GM12872 (cell line): Measurements from ENCODE around the gene HEATR5B.

Experiments
- TF ChIP-seq, protein P1 (sequence below): IDR thresholded peaks from 3 replicates; pipeline ENCODE4 v1.5.1; 2011; ENCODE audit warnings: low read depth, mild to moderate bottlenecking, low read length, moderate library complexity; ENCODE audit not compliant: insufficient read depth

The HEATR5B gene

DNA sequence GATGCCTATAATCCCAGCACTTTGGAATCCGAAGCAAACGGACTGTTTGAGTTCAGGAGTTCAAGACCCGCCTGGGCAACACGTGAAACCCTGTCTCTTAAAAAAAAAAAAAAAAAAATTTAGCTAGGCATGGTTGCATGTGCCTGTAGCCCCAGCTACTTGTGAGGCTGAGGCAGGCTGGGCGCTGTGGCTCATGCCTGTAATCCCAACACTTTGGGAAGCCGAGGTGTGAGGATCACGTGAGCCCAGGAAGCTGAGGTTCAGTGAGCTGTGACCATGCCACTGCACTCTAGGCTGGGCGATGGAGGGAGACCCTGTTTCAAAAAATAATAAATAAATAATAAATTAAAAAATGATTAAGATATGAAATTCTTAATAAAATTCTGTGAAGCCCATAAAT lies 108.9 kb downstream of the HEATR5B start:
- TF ChIP-seq, protein P1, sequence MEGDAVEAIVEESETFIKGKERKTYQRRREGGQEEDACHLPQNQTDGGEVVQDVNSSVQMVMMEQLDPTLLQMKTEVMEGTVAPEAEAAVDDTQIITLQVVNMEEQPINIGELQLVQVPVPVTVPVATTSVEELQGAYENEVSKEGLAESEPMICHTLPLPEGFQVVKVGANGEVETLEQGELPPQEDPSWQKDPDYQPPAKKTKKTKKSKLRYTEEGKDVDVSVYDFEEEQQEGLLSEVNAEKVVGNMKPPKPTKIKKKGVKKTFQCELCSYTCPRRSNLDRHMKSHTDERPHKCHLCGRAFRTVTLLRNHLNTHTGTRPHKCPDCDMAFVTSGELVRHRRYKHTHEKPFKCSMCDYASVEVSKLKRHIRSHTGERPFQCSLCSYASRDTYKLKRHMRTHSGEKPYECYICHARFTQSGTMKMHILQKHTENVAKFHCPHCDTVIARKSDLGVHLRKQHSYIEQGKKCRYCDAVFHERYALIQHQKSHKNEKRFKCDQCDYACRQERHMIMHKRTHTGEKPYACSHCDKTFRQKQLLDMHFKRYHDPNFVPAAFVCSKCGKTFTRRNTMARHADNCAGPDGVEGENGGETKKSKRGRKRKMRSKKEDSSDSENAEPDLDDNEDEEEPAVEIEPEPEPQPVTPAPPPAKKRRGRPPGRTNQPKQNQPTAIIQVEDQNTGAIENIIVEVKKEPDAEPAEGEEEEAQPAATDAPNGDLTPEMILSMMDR, result no peak

GRCh38 chr2:36973320-36973719 lies 110.9 kb downstream of the HEATR5B start:
- TF ChIP-seq, protein P1, result no peak

DNA sequence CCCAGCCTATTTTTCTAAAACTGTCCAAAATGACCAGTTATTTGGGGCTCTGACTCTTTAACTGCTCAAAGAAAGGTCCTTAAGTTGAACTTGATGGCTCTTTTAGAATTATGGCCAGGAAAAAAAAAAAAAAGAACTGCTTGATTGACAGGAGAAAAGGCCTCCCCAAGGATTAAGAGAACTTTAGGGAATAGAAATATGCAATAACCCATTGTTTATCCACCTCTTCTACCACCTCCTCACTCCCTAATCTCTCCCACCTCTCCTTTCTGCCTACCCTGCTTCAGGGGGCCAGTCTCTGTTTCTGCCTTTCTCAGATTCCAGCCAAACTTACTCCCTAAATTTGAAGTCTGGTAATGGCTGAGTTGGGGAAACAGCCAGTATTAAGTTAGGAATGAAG lies 112.2 kb downstream of the HEATR5B start:
- TF ChIP-seq, protein P1, result no peak

GRCh38 chr2:36967236-36967876 lies 116.8 kb downstream of the HEATR5B start:
- TF ChIP-seq, protein P1, result no peak

DNA sequence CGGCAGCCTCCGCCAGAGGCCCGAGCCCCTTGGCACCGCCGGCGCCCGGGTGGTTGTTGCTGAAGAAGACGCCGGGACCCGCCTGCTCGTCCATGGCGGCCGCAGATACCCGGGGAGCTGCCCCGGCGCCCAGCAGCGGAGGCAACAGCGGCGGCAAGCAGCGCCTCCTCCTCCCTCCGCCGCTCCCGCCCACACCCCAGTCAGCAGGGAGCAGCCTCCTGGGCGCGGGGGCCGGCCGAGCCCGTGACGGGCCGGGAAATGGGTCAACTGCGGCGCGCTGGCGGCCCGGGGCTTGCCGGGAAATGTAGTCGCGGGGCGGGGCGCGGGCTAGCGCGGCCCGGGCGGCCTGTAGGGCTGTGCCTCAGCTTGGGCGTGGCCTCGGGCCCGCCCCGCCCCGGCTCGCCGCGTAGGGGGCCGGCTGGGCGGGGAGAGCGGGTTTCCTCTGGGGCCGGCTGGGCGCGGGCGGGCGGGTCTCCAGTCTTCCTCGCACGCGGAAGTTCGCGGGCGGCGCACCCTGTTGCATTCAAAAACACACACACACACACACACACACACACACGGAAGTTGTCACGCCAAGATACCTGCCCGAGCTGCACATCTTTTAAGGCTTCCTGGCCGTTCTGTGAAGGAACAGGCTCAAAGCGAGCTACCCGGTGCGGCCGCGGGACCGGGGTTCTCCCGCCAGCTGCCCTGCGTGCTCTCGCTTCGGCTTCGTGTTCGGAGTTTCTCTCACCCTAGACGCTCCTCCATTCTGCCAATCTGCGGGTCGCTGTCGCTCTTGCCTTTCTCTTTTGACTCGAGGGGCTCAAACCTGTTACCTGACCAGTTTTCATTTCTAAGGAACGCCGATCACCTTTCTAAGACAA lies 117.6 kb downstream of the HEATR5B start, which contains the start of gene STRN:
STRN (minus strand) TSS at position 167 of the 866 bp plus-strand sequence; CDS start at position 94, 73 bp downstream.
- TF ChIP-seq, protein P1, result no peak

DNA sequence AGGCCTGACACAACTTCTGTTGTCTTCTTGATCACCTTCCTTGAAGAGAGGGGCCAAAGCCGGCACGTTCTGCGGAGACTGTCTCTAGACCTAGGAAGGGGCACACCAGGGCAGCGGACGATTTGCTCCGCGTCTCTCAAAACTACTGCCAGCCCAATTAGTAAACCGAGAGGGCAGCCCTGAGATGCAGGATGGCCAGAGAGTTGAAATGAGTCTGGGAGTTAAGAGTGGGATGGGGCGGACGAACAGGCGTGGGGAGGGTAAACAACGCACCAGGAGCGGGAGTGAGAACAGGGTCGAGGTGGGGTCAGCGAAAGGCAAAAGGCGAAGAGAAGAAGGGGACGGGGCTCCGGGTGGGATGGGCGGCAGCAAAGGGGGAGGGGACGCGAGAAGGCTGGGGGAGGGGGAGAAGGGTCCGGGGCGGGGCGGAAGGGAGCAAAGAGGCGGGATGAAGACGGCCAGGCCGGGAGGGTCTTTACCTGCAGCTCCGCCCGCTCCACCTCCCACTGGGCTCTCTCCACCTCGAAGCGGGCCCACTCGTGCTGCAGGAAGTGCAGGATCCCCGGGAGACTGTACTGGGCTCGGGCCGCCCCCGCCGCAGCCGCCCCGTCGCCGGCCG lies 118.3 kb downstream of the HEATR5B start:
- TF ChIP-seq, protein P1, result no peak

GRCh38 chr2:36965206-36965605 lies 119.0 kb downstream of the HEATR5B start:
- TF ChIP-seq, protein P1, result no peak
